ENCODE results near the gene ADGB.

- TF ChIP-seq POLR2AphosphoS5 (IDR thresholded peaks at IDR 0.05; ENCODE audit: insufficient read depth in 1 of 2, low read depth in 1 of 2) (no peak), CTCF (IDR thresholded peaks at IDR 0.05) (no peak), POLR2A (IDR thresholded peaks at IDR 0.05) (no peak)
These were observed 102.9 kb downstream of the ADGB start for GRCh38 chr6:146701632-146702031.
